Astrocyte (in vitro differentiated cells and primary cell): ENCODE measurements around the gene INPP4A. TPM values are rescaled to one million over a fixed set of nuclear protein-coding genes. Genes with fewer than 3 reads are reported as not detected.

Source experiments
- DNase-seq: peaks from one replicate; pipeline ENCODE4 v3.0.0-alpha.2; 2010; ENCODE audit warnings: low read depth
- FAIRE-seq: peaks from 2 replicates; lab custom pipeline; 2011; peaks lifted over from hg19 to GRCh38; lab: Jason Lieb, UNC
- H2AFZ ChIP-seq: 2 replicates; pipeline ENCODE4 v1.6.0; 2012; ENCODE audit warnings: low read depth, low read length, inconsistent platforms
- H3K27ac ChIP-seq: 2 replicates; pipeline ENCODE4 v1.5.1; 2011; ENCODE audit warnings: low read depth, low read length, inconsistent platforms
- H3K27me3 ChIP-seq: 2 replicates; pipeline ENCODE4 v1.6.0; 2011; ENCODE audit warnings: low read length, inconsistent platforms; ENCODE audit not compliant: insufficient read depth
- H3K36me3 ChIP-seq: 2 replicates; pipeline ENCODE4 v1.5.1; 2011; ENCODE audit warnings: low read length, inconsistent platforms; ENCODE audit not compliant: insufficient read depth
- H3K4me1 ChIP-seq: 2 replicates; pipeline ENCODE4 v1.5.1; 2011; ENCODE audit warnings: low read length, inconsistent platforms; ENCODE audit not compliant: insufficient read depth
- H3K4me2 ChIP-seq: 2 replicates; pipeline ENCODE4 v1.6.0; 2012; ENCODE audit warnings: low read length, inconsistent platforms
- H3K4me3 ChIP-seq: 2 replicates; pipeline ENCODE4 v1.5.1; 2011; ENCODE audit warnings: low read depth, mild to moderate bottlenecking, low read length, inconsistent platforms; ENCODE audit not compliant: insufficient read depth
- H3K79me2 ChIP-seq: 2 replicates; pipeline ENCODE4 v1.6.0; 2012; ENCODE audit warnings: mild to moderate bottlenecking, low read length, inconsistent platforms; ENCODE audit not compliant: insufficient read depth
- H3K9ac ChIP-seq: 2 replicates; pipeline ENCODE4 v1.6.0; 2012; ENCODE audit warnings: mild to moderate bottlenecking, low read length, inconsistent platforms
- H3K9me3 ChIP-seq: 2 replicates; pipeline ENCODE4 v1.5.1; 2012; ENCODE audit warnings: low read depth, mild to moderate bottlenecking, low read length, inconsistent platforms; ENCODE audit not compliant: insufficient read depth
- H4K20me1 ChIP-seq: 2 replicates; pipeline ENCODE4 v1.6.0; 2012; ENCODE audit warnings: low read length, inconsistent platforms; ENCODE audit not compliant: insufficient read depth
- H3K27ac Mint-ChIP-seq: one replicate; pipeline ENCODE4 v1.8.0; 2021; ENCODE audit warnings: mild to moderate bottlenecking, mixed read lengths; ENCODE audit not compliant: unreplicated experiment
- H3K27me3 Mint-ChIP-seq: one replicate; pipeline ENCODE4 v1.8.0; 2021; ENCODE audit warnings: low read depth, mixed read lengths; ENCODE audit not compliant: unreplicated experiment
- H3K36me3 Mint-ChIP-seq: one replicate; pipeline ENCODE4 v1.8.0; 2021; ENCODE audit warnings: low read depth, mixed read lengths; ENCODE audit not compliant: unreplicated experiment
- H3K4me1 Mint-ChIP-seq: one replicate; pipeline ENCODE4 v1.8.0; 2021; ENCODE audit warnings: low read depth, mixed read lengths; ENCODE audit not compliant: unreplicated experiment
- H3K4me3 Mint-ChIP-seq: one replicate; pipeline ENCODE4 v1.8.0; 2021; ENCODE audit warnings: mild to moderate bottlenecking, moderate library complexity, mixed read lengths; ENCODE audit not compliant: unreplicated experiment
- H3K9me3 Mint-ChIP-seq: one replicate; pipeline ENCODE4 v1.8.0; 2021; ENCODE audit warnings: mild to moderate bottlenecking, mixed read lengths; ENCODE audit not compliant: unreplicated experiment
- CTCF ChIP-seq: IDR thresholded peaks from 2 replicates; pipeline ENCODE4 v1.5.1; 2011; ENCODE audit warnings: low read depth, mild to moderate bottlenecking, inconsistent platforms, low read length, moderate library complexity; ENCODE audit not compliant: insufficient read depth
- EZH2 ChIP-seq: IDR thresholded peaks from 2 replicates; pipeline ENCODE4 v1.6.1; 2012; ENCODE audit warnings: mild to moderate bottlenecking, low read length, inconsistent platforms; ENCODE audit not compliant: insufficient read depth
- total RNA-seq: library from RNA; stranded (reverse); gene quantifications from 2 replicates; pipeline ENCODE4 v1.2.1, GENCODE V29; 2021

The INPP4A gene
- total RNA-seq, 1 donor from 2014 or later, result 19.4 TPM

- Histone ChIP-seq H3K27me3 (no peaks in the 10 kb centered on the region), H2AFZ (no peak overlapping the region), H3K4me3 (no peak overlapping the region), H3K9me3 (no peaks in the 10 kb centered on the region), H3K9ac (no peak overlapping the region), H4K20me1 (peaks cover 5% of the 10 kb centered on the region), H3K4me2 (no peak overlapping the region), H3K36me3 (no peaks in the 10 kb centered on the region), H3K79me2 (peaks cover 5% of the 10 kb centered on the region), H3K27ac (no peak overlapping the region), H3K4me1 (peaks cover 3% of the 10 kb centered on the region)
- Mint-ChIP-seq H3K4me1 (peaks cover 14% of the 10 kb centered on the region), H3K36me3 (peaks cover 7% of the 10 kb centered on the region), H3K27me3 (no peaks in the 10 kb centered on the region), H3K9me3 (no peaks in the 10 kb centered on the region), H3K4me3 (no peak overlapping the region), H3K27ac (no peak overlapping the region)
- FAIRE-seq (no peak), DNase-seq (no peak)
- TF ChIP-seq EZH2, result no peak
- TF ChIP-seq CTCF, result no peak
Observed at GRCh38 chr2:98517636-98518035, 73.0 kb downstream of the INPP4A start.

GRCh38 chr2:98518101-98518500, 73.4 kb downstream of the INPP4A start:
- Histone ChIP-seq H3K27me3 (no peaks in the 10 kb centered on the region), H3K9me3 (no peaks in the 10 kb centered on the region), H3K4me1 (peaks cover 3% of the 10 kb centered on the region), H3K9ac (no peak overlapping the region), H2AFZ (no peak overlapping the region), H4K20me1 (peaks cover 5% of the 10 kb centered on the region), H3K4me3 (no peak overlapping the region), H3K27ac (no peak overlapping the region), H3K36me3 (no peaks in the 10 kb centered on the region), H3K79me2 (peaks cover 5% of the 10 kb centered on the region), H3K4me2 (no peak overlapping the region)
- H3K4me1 Mint-ChIP-seq, result peaks cover 18% of the 10 kb centered on the region
- H3K4me3 Mint-ChIP-seq, result no peak overlapping the region
- H3K36me3 Mint-ChIP-seq, result peaks cover 4% of the 10 kb centered on the region
- FAIRE-seq, result no peak
- DNase-seq, result no peak
- no peak overlapping the region for H3K27ac Mint-ChIP-seq
- no peaks in the 10 kb centered on the region for H3K9me3 Mint-ChIP-seq
- H3K27me3 Mint-ChIP-seq, result no peaks in the 10 kb centered on the region
- TF ChIP-seq CTCF, result peak; percentile 11
- TF ChIP-seq EZH2, result no peak

GRCh38 chr2:98519156-98519555, 74.5 kb downstream of the INPP4A start:
- H3K4me3 ChIP-seq, result no peak overlapping the region
- no peaks in the 10 kb centered on the region for H4K20me1 ChIP-seq
- no peak overlapping the region for H3K27ac ChIP-seq
- H3K4me1 ChIP-seq, result peaks cover 3% of the 10 kb centered on the region
- Mint-ChIP-seq H3K4me1 (peaks cover 18% of the 10 kb centered on the region), H3K4me3 (no peak overlapping the region), H3K27me3 (no peaks in the 10 kb centered on the region), H3K27ac (no peak overlapping the region), H3K9me3 (no peaks in the 10 kb centered on the region), H3K36me3 (peaks cover 3% of the 10 kb centered on the region)
- H3K9ac ChIP-seq, result no peak overlapping the region
- DNase-seq (peak; percentile 40), FAIRE-seq (no peak)
- peaks cover 5% of the 10 kb centered on the region for H3K79me2 ChIP-seq
- no peak overlapping the region for H3K4me2 ChIP-seq
- no peak for TF ChIP-seq EZH2
- no peak for TF ChIP-seq CTCF
- H2AFZ ChIP-seq, result no peak overlapping the region
- H3K9me3 ChIP-seq, result no peaks in the 10 kb centered on the region
- no peaks in the 10 kb centered on the region for H3K27me3 ChIP-seq
- H3K36me3 ChIP-seq, result no peaks in the 10 kb centered on the region
